ENCODE data around the gene FADD. TPM values are rescaled to one million over a fixed set of nuclear protein-coding genes. Genes with fewer than 3 reads are reported as not detected.

The FADD gene
- total and polyA plus RNA-seq, 2 donors (not counting 3 experiments of a cell fraction or from before 2014, with no cell fraction given): 35.4 to 45.1 TPM

- dilution Hi-C loops (cut with MboI; ENCODE audit: extremely low pct_ligation_motif_present, low sequenced_read_pairs): no loop called here
- intact Hi-C loops (cut with micrococcal nuclease): no loop called here
- POLR2A ChIA-PET: no interaction called here
These were observed 17.0 kb downstream of the FADD start for GRCh38 chr11:70220136-70220535.

More at GRCh38 chr11:70220136-70220535, 17.0 kb downstream of the FADD start:
- no peak overlapping the region for H3K27ac ChIP-seq (ENCODE audit: insufficient read depth, low read depth, low read length)
- H3K79me2 ChIP-seq (ENCODE audit: control insufficient read depth, insufficient read depth, low read length): no peaks in the 10 kb centered on the region
- H3K27me3 ChIP-seq (ENCODE audit: control insufficient read depth in 2 of 2, insufficient read depth in 2 of 2, low read length in 2 of 2): peaks cover 0 to 3% of the 10 kb centered on the region in 2 experiments
- no peaks in the 10 kb centered on the region for H3K9me3 ChIP-seq (replicated peaks; ENCODE audit: control insufficient read depth, insufficient read depth, low read length)
- no peak overlapping the region for H3K4me3 ChIP-seq (replicated peaks in 1 of 3; ENCODE audit: insufficient read depth in 1 of 3, low read depth in 1 of 3, low read length in 3 of 3)
- DNase-seq (ENCODE audit: low read depth, low spot score) (no peak), FAIRE-seq (no peak)
- no peak for TF ChIP-seq MAX (IDR thresholded peaks at IDR 0.05; ENCODE audit: insufficient read depth, insufficient read length)
- TF ChIP-seq CTCF (IDR thresholded peaks at IDR 0.05; ENCODE audit: extremely low read depth in 1 of 2, insufficient read depth in 1 of 2, low read depth in 1 of 2, low read length in 2 of 2): no peak
- TF ChIP-seq FOS (IDR thresholded peaks at IDR 0.05; ENCODE audit: borderline replicate concordance, insufficient read depth, low read length): no peak
- TF ChIP-seq EZH2 (IDR thresholded peaks at IDR 0.05; ENCODE audit: borderline replicate concordance, low read depth, low read length, severe bottlenecking): no peak
- no peak for TF ChIP-seq MYC (IDR thresholded peaks at IDR 0.05; ENCODE audit: low read depth, low read length)
- TF ChIP-seq POLR2AphosphoS5 (IDR thresholded peaks at IDR 0.05; ENCODE audit: insufficient read depth, low read depth, low read length): no peak
- no peak for TF ChIP-seq POLR2A (IDR thresholded peaks at IDR 0.05; ENCODE audit: low read depth, low read length)
- TF ChIP-seq JUN (IDR thresholded peaks at IDR 0.05; ENCODE audit: borderline replicate concordance, insufficient read depth, insufficient read length, low read depth): no peak
- no peak for TF ChIP-seq GATA2 (IDR thresholded peaks at IDR 0.05; ENCODE audit: insufficient read depth, insufficient read length, low read depth, low read length)
- H3K9me1 ChIP-seq (replicated peaks; ENCODE audit: control insufficient read depth, extremely low read depth, insufficient read depth, low read length): no peaks in the 10 kb centered on the region
- no peaks in the 10 kb centered on the region for H4K20me1 ChIP-seq (replicated peaks; ENCODE audit: control insufficient read depth, extremely low read depth, insufficient read depth, low read length)
- CTCF ChIA-PET: interaction anchor here (0.9 kb wide), 1 partner anchor 16 kb away, joined by 3 read pairs; no protein-coding TSS in a partner anchor
- H3K36me3 ChIP-seq (ENCODE audit: control insufficient read depth in 2 of 2, extremely low read depth in 1 of 2, insufficient read depth in 2 of 2, low read length in 2 of 2): no peaks in the 10 kb centered on the region
- no peak overlapping the region for H3K9ac ChIP-seq (replicated peaks; ENCODE audit: extremely low read depth, insufficient read depth, low read length)
- BruUV-seq (replicated peaks): no TSS peak
- H2AFZ ChIP-seq (ENCODE audit: low read depth, low read length): no peak overlapping the region
- H3K4me1 ChIP-seq (ENCODE audit: control insufficient read depth, extremely low read depth, insufficient read depth, low read length): no peaks in the 10 kb centered on the region
- H3K4me2 ChIP-seq (ENCODE audit: insufficient read depth, low read length): no peak overlapping the region

All from endothelial cell of umbilical vein (primary cell).